ENCODE measurements around the gene GRIK4.

The GRIK4 gene

DNA sequence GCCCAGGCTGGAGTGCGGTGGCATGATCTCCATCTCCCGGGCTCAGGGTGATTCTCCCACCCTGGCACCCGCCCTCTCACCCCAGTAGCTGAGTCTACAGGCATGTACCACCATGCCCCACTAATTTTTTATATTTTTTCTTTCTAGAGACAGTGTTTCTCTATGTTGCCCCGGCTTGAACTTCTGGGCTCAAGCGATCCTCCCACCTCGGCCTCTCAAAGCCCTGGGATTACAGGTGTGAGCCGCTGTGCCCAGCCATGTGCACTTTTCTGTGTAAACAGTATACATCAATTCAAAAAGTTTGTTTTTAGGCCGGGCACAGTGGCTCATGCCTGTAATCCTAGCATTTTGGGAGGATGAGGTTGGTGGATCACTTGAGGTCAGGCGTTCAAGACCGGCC lies 14.7 kb downstream of the GRIK4 start:
- DNase-seq (ENCODE audit: low spot score): no peak

DNA sequence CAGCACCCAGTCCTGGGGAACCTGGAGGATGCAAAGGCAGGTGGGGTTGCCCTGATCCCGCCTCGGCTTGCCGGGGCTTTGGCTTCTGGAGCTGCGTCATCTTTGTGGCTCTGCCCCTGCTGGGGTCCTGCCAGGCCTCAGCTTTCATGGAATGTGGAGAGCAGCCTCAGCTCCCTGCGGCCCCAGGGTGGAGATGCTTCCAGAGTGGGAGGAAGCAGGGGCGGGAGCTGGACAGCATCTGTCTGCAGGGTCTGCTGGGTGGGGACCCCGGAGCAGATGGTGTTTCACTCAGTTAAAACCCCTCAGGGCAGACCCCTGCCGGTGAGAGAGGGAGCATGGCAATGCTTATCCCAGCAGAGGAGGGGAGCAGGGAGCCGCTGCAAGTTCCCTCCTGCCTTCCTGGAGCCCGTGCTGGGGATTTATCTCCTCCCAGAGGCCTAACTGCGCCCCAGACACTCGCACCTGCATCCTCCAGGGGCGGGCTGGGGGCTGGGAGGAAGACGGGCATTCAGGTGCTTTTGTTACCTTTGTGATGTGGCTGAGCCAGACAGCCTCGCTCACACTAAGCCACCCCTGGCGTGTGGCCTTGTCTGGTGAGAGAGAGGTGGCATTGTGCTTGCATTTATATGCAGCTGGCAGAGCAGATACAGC lies 15.7 kb downstream of the GRIK4 start:
- DNase-seq (ENCODE audit: low spot score): no peak

- no peak for DNase-seq (ENCODE audit: low spot score)
Measured at GRCh38 chr11:120528749-120529148, 17.2 kb downstream of the GRIK4 start.

- no peak for DNase-seq (ENCODE audit: low spot score)
Measured at GRCh38 chr11:120529214-120529613, 17.7 kb downstream of the GRIK4 start.

DNA sequence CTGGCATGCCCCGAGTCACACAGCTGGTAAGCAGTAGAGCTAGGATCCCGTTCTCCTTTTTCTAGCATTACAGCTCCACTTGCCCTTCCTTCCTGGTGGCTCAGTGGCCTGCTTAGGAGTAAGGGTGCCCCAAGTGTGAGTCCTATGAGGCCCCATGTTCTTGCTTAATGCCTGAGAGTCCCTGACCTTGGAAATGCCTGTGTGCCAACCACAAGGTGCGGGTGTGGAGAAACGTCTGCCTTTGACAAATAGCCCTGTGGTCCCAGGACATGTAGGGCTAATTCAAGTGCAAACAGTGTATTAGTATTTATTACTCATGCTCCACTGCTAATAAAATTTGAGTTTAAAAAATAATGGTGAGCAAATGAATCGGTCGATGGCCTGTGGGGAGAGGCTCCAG lies 18.4 kb downstream of the GRIK4 start:
- DNase-seq (ENCODE audit: low spot score): no peak

DNA sequence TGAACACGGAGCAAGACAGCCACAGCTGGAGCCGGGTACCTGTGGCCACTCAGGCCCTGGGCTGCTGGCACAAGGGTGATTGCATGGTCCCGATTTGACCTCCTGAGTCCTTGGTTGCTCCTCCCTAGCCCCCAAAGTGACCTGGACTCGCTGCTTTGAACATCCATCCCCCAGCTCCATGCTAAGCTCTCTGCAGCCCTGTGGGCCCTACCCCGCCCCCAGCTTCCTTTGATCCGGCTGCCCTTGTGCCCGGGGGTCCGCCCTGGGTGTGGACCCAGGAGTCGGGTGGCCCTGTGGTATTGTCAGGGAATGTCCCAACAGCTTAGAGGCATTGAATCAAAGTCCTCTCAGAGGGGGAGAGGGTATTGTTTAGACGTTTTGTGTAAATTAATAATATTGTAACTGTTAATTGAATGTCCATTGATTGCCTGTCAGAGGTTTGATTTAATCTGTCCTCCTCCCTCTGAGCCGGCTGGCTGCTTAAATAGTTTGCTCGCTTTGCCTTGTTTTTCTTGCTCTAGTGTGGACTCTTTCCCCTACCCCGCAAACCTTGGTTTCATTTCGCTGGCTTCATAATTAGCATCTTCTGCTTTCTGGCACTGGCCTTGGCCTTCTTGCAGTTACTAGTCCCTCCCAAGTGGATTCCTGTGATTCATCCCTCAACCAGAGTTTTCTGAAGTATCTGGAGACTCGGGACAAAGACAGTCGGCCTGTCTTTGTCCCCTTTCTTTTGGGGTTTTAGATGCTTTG lies 20.7 kb downstream of the GRIK4 start:
- no peak for DNase-seq (ENCODE audit: low spot score)

DNA sequence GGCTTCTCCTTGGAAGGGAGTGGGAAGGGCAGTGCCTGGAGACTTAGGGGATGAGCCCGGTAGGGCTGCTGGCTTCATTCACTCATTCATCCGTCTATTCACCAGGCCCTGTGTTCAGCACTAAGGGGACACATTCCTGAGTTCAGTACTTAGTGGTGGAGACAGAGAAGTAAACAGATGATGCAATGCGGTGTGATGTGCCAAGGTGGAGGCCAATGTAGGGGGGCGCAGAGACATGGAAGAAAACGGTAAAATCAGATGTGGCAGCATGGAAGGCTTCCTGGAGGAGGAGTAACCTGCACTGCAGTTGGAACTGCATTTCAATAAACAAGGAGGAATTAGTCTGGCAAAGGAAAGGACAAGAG lies 21.3 kb downstream of the GRIK4 start:
- no peak for DNase-seq (ENCODE audit: low spot score)

GRCh38 chr11:120536091-120536796 lies 24.7 kb downstream of the GRIK4 start:
- no peak for DNase-seq (ENCODE audit: low spot score)

DNA sequence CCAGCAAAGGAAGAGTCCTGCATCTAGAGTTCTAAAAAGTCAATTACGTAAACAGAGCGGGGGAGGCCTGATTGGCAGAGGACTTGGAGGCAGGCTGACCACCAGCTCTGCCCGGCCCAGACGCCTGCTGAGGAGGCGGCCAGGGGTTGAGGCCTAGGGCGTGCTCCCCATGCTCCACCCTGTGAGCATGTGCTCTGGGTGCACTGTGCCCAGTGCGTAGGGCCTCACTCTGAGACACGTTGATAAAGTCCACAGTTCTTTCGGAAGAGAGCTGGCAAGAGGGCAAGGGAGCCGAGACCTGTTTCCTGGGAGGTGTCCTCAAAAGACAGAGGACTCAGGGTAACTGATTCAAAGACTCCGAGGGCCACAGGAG lies 25.2 kb downstream of the GRIK4 start:
- no peak for DNase-seq (ENCODE audit: low spot score)

DNA sequence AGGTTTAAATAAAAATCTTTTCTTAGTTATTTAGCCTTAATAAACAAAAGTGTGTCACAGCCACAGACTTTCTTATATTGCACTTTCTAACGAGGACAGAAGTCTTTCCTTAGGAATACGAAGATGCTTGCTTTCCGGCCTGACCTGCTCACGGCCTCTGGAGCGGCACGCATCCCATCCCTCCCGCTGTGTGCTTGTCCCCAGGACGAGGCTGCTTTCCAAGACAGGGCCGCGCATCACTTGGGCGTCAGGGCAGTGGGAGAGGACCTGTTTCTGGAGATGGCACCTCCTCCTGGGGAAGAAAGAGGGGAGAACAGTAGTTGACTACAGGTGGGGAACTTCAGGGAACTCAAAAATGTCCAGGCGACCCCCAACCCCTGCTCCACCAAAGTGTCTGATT lies 26.4 kb downstream of the GRIK4 start:
- DNase-seq (ENCODE audit: low spot score): no peak

DNA sequence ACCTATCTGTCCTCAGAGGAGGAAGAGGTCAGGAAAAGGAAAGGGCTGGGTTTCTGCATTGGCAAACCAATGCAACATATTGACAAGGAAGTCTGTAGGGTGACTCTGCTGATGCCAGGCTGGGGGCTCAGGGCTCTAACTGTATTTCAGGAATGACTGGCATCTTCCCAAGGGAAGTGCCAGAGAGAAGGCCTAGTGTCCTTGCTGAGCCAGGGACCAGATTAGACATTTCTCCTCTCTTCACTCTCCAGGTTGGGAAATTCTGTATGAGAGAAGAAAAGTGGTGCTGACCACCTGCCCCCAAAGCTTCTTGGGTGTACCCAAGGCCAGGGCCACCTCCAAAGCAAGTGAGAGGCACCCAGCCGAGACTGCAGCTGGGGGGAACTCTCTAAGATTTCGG lies 27.2 kb downstream of the GRIK4 start:
- DNase-seq (ENCODE audit: low spot score): no peak

DNA sequence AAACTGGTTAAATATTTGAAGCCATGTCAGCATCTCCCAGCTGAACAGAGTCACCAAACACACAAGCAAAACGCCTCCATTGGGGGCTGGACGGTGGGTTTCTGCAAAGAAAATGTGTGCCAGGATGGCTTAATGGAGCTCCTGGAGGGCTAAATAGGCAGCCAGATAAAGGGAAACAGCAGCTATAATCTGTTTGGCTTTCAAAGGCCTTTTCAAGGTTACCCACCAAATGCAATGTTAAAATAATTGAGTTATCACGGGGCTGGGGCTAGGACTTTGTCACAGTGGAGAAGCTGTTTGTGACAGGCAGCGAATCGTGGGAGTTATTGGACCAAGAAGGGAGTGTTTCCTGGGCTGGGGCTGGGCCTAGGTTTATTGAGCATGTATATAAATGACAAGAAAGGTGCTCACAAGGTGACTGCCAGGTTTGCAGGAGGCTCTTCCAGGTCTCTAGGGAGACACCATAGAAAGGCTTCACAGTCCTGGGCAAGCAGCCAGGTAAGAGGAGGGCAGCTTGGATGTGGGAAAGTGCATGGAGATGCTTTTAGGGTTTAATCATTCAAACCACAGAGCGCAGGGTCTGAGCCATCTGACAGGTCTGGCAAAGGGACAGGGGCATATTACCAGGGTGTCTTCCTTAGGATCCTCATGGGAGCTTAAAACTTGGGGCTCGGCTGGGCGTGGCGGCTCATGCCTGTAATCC lies 28.3 kb downstream of the GRIK4 start:
- DNase-seq (ENCODE audit: low spot score): no peak

- DNase-seq (ENCODE audit: low spot score): no peak
Measured at GRCh38 chr11:120540744-120541465, 29.4 kb downstream of the GRIK4 start.

DNA sequence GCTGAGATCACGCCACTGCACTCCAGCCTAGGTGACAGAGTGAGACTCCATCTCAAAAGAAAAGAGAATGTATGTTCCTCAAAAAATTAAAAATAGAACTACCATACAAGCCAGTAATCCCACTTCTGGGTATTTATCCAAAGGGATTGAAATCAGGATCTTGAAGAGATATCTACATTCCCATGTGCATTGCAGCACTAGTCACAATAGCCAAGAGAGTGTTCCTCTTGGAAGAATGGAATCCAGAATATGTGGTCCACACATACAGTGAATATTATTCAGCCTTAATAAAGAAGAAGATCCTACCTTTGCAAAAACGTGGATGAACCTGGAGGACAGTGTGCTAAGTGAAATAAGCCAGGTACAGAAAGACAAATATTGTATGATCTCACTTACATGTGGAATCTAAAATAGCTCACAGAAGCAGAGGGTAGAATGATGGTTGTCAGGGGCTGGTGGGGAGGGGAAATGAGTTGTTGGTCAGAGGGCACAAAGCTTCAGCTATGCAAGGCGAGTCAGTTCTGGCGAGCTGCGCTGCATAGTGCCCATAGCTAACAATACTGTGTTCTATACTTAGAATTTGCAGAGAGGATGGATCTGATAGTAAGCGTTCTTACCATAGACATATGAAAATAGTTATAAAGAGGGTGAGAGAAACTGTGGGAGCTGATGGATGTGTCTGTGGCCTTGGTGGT lies 32.1 kb downstream of the GRIK4 start:
- no peak for DNase-seq (ENCODE audit: low spot score)

GRCh38 chr11:120545813-120546212 lies 34.3 kb downstream of the GRIK4 start:
- DNase-seq (ENCODE audit: low spot score): no peak

DNA sequence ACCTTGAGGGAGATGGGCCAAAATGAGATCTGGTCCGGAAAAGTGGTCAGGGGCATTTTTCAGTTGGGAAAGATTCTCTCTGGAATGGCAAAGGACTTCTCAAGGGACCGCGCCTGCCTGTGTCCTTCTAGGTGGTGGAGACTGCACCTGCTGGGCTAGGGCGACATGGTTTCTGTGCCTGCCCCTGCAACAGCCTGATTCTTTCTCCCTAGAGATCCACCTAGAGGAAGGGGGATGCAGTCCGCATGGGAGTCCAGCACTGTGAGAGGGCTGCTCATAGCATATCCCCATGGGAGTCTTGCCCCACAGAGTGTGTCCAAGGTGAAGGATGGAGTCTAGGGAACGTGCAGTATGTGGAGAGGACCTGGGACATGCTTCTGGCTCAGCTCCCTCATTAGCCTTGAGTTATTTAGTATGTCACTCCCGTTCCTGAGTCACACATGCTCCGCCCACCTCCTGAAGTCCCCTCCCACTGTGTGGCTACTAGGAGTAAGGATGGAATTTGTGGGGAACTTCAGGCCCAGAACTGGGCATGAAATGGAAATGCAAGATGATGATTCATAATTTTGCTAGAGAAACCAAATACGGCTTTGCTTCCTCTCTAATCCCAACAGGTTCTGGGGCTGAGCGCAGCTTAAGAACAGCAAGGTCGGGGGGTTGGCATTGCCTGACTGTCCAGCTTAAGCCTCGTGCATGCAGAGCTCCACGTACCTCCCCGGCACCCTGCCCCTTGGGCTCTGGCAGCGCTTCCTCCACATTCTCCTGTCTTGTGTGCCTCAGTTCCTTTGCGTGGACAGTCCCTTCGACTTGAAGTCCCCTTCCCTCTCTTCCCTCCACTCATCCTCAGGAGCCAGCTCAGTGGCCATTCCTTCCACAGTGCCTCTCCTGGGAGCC lies 35.0 kb downstream of the GRIK4 start:
- DNase-seq (ENCODE audit: low spot score): peak; percentile 41

GRCh38 chr11:120547316-120547715 lies 35.8 kb downstream of the GRIK4 start:
- DNase-seq (ENCODE audit: low spot score): no peak

DNA sequence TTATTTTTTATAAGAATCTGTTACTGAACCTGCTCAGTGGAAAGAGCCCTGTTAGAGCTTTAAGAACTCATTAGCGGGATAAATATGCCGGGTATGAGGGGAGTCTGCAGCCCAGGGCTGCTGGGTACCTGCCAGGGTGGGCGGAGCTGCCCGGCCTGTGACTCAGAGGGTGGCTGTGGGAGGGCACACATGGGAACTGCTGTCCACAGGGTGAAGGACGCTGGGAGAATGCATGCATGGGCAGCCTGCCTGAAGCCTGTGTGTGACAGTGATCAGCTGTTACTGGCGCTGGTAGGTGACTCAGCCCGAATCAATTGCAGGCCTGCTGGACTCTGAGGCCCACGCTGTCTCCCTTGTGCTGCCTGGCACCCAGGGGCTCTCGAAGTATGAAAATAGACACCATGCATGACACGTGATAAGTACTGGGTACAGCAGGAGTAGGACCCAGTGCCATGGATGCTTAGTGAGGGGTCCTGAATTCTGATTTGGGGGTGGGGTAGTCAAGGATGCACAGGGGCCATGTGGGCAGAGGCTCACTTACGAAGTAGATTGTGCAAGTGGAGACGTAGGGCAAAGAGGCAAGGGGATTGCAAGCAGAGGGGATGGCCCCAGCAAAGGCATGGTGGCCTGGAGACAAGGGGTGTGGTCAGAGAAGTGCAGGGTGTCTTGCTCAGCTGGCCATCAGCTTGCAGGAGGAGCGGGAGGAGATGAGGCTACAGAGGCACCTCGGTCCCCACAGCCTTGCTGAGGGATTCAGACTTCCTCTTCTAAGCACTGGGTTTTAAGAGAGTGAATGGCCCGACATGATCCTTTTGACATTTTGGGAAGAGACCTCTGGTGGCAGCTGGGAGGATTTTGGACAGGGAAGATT lies 36.5 kb downstream of the GRIK4 start:
- peak; percentile 66 for DNase-seq (ENCODE audit: low spot score)

GRCh38 chr11:120548682-120549209 lies 37.2 kb downstream of the GRIK4 start:
- DNase-seq (ENCODE audit: low spot score): peak; percentile 39

All from kidney capillary endothelial cell (primary cell).